ENCODE measurements around the gene KCP.
A peak's percentile ranks its signal among the peaks of the same experiment; 100 is the strongest.

KCP gene

DNA sequence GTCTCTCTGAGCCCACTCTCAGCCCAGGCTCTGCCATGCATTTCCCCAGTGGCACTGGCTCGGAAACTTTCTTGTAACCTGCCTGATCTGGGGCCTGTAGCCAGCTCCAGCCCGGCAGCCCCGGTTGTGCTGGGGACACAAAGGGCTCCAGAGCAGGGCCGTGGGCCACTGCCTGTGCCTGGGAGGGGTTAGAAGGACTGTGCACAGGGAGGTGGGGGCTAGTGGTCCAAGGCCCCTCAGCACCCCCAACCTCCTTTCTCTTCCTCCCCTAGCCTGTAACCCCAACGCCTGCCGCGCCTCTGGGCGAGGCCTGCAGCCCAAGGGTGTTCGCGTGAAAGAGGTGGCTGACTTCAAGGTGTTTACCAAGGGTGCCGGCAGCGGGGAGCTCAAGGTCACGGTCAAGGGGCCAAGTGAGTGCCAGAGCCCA lies 70.7 kb downstream of the KCP start:
- TF ChIP-seq, protein P1, sequence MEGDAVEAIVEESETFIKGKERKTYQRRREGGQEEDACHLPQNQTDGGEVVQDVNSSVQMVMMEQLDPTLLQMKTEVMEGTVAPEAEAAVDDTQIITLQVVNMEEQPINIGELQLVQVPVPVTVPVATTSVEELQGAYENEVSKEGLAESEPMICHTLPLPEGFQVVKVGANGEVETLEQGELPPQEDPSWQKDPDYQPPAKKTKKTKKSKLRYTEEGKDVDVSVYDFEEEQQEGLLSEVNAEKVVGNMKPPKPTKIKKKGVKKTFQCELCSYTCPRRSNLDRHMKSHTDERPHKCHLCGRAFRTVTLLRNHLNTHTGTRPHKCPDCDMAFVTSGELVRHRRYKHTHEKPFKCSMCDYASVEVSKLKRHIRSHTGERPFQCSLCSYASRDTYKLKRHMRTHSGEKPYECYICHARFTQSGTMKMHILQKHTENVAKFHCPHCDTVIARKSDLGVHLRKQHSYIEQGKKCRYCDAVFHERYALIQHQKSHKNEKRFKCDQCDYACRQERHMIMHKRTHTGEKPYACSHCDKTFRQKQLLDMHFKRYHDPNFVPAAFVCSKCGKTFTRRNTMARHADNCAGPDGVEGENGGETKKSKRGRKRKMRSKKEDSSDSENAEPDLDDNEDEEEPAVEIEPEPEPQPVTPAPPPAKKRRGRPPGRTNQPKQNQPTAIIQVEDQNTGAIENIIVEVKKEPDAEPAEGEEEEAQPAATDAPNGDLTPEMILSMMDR (conservative IDR thresholded peaks at IDR 0.05; ENCODE audit: low read depth, low read length), result no peak
- no peak overlapping the region for H3K4me3 ChIP-seq (ENCODE audit: low read depth, low read length)
- DNase-seq (ENCODE audit: low read depth), result no peak

DNA sequence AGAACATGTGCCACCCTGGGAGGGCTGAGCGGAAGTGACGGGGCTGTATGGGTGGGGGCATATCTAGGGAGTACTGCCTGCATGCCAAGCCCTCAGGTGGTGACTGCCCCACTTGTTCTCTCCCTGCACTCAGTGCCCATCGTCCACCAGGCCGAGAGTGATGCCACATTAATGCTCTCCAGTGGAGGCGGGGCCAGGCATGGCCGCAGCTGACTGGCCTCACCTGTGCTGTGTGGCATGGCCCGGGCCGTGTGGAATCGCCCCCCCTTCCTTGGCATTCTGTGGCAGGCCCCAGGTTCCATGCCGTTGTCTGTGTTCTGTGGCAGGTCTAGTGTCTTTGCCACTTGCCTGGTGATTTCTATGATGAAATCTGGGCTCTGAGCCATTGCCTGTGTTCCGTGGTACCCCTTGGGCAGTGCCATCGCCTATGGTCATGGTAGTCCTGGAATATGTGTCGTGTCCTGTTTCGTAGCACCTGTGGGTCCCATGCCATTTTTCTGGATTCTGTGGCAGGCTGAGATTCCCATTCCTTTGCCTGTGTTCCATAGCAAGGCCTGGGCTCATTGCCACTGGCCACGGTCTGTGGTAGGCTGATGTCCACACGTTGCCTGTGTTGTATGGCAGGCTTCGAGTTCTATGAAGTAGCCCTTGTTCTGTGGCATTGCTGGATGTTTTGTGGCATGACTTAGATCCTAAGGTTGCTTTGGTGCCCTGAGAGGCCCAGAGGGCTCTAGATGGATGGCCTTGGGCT lies 71.4 kb downstream of the KCP start:
- no peak for DNase-seq (ENCODE audit: low read depth)
- H3K4me3 ChIP-seq (ENCODE audit: low read depth, low read length), result no peak overlapping the region
- TF ChIP-seq, protein P1 (conservative IDR thresholded peaks at IDR 0.05; ENCODE audit: low read depth, low read length), result no peak

DNA sequence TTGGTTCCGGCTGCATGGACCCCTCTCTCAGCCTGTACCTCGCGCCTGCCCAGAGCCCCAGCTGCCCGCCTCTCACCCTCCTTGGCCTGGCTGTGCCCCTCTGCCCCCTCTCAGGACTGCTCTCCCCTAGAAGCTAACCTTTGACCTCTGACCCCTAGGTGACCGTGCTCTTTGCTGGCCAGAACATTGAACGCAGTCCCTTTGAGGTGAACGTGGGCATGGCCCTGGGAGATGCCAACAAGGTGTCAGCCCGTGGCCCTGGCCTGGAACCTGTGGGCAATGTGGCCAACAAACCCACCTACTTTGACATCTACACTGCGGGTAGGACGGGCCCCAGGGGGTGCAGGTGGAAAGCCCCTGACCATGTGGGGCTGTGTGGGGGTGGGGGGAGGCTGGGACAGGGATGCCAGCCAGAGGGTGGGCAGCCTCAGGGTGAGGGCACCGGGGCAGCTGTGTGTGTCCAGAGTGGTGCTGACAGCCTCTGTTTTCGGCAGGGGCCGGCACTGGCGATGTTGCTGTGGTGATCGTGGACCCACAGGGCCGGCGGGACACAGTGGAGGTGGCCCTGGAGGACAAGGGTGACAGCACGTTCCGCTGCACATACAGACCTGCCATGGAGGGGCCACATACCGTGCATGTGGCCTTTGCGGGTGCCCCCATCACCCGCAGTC lies 72.3 kb downstream of the KCP start:
- TF ChIP-seq, protein P1 (conservative IDR thresholded peaks at IDR 0.05; ENCODE audit: low read depth, low read length), result no peak
- no peak for DNase-seq (ENCODE audit: low read depth)
- H3K4me3 ChIP-seq (ENCODE audit: low read depth, low read length), result no peak overlapping the region

DNA sequence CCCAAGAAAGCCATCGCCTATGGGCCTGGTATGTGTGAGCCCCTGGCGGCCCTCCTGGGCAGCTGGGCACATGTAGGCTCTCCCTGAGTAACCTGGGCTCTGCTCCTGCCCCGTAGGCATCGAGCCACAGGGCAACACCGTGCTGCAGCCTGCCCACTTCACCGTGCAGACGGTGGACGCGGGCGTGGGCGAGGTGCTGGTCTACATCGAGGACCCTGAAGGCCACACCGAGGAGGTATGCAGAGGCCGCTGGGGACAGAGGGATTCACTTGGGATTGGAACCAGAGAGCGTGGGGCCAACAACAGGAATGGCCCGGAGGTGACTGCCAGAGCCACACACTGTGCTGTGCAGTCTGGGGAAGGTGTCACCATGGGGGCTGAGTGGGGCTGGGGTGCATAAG lies 73.0 kb downstream of the KCP start:
- DNase-seq (ENCODE audit: low read depth), result no peak
- H3K4me3 ChIP-seq (ENCODE audit: low read depth, low read length), result no peak overlapping the region
- TF ChIP-seq, protein P1 (conservative IDR thresholded peaks at IDR 0.05; ENCODE audit: low read depth, low read length), result no peak

DNA sequence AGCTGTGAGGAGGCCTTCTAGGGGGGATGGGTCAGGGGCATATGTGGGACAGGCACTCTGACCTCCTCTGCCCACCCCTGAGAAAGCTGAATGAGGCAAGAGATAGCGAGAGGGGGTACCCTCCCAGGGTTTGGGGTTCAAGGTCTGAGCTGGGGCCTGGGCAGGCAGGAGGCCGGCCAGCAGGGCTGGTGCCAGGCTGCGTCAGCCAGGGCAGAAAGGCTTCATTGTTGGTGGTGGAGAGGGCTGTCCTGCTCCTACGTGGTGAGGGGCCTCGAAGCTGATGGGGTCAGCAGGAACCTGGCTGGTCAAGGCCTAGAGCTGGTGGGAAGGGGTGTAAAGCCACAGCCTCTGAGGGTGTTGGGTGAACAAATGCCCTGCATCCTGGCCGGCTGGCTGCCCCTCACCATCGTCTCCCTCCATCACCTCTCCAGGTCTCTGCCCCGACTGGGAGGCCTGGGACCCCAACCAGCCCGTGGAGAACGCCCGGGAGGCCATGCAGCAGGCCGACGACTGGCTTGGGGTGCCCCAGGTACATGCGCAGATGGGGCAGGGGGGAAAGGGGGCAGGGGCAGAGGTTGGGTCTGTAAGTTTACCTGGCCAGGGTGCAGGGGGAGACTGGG lies 73.7 kb downstream of the KCP start:
- TF ChIP-seq, protein P1 (conservative IDR thresholded peaks at IDR 0.05; ENCODE audit: low read depth, low read length), result no peak
- H3K4me3 ChIP-seq (ENCODE audit: low read depth, low read length), result no peak overlapping the region
- DNase-seq (ENCODE audit: low read depth), result no peak

DNA sequence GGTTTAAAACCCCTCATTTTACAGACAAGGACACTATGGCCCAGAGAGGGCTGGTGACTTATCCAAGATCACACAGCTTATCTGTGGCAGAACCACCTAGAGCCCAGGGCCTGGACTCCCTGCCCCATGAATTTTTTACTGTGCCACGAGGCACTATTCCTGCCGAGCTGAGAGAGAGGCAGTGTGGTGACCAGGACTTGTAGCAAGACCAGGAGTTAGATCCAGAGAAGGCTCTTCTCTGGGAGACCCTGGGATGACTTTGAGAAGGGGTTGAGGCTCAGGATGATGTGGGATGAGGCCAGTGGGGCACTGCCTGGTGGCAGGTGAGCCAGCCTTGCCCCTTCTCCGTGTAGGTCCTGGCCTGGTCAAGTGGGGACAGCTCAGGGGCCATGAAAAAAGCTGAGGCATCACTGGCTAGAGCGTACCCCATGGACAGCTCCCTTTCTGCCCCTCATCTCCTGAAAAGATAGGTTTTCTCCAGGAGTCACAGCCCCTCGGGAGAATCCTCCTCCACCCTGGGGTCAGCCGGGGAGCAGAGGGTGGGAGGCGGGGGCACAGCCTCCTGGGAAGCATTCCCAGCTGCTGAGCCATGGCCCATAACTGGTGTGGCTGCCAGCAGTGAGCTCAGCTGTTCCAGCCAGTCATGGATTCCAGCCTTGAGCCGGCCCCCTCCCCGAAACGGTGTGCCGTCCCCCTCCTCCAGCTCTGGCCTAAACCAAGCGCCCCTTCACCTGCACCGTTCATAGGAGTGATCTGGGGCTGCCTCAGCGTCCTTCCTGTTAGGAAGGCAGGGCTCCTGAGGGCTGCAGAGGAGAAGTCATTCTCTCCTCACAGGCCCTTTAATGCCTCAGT lies 74.5 kb downstream of the KCP start:
- peak; percentile 19 for DNase-seq (ENCODE audit: low read depth)

More for the DNA sequence above, 74.5 kb downstream of the KCP start:
- no peak overlapping the region for H3K4me3 ChIP-seq (ENCODE audit: low read depth, low read length)
- TF ChIP-seq, protein P1 (conservative IDR thresholded peaks at IDR 0.05; ENCODE audit: low read depth, low read length), result no peak

Measured in choroid plexus epithelial cell (primary cell).